ENCODE results near the gene C5orf15.

Gene C5orf15

DNA sequence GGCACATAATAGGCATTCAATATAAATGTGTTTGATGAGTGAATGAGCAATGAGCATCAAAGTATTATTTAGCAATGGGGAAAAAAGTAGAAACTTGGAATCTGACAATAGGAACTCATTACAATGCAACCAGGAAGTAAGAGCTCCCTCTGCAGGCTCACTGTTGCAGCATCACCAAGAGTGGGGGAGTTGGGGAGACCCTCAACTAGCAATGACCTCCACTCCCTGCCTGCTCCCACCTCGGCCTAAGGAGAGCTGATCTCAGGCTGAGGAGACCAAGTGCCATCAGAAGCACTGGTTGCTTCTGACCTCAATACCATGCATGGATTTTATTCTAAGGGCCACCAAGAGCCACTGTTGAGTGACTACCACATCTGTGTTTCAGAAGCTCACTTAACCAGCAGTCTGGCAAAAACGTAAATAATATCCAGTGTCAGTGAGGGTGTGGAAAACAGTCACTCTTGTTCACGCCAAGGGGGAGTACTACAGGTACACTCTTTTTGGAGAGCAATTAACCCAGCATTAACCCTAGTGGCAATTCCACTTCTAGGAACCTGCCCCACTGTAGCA lies 28.3 kb upstream of the C5orf15 start:
- TF ChIP-seq ZNF565 (CRISPR knock-in tag; conservative IDR thresholded peaks at IDR 0.05; ENCODE audit: low read depth): no peak
- no peak for TF ChIP-seq TOX (CRISPR knock-in tag; IDR thresholded peaks at IDR 0.05; ENCODE audit: borderline replicate concordance)
- TF ChIP-seq BACH2 (CRISPR knock-in tag; IDR thresholded peaks at IDR 0.05; ENCODE audit: borderline replicate concordance): no peak
- no peak for TF ChIP-seq ESRRG (CRISPR knock-in tag; IDR thresholded peaks at IDR 0.05)
- TF ChIP-seq, protein P1, sequence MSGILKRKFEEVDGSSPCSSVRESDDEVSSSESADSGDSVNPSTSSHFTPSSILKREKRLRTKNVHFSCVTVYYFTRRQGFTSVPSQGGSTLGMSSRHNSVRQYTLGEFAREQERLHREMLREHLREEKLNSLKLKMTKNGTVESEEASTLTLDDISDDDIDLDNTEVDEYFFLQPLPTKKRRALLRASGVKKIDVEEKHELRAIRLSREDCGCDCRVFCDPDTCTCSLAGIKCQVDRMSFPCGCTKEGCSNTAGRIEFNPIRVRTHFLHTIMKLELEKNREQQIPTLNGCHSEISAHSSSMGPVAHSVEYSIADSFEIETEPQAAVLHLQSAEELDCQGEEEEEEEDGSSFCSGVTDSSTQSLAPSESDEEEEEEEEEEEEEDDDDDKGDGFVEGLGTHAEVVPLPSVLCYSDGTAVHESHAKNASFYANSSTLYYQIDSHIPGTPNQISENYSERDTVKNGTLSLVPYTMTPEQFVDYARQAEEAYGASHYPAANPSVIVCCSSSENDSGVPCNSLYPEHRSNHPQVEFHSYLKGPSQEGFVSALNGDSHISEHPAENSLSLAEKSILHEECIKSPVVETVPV (CRISPR knock-in tag; IDR thresholded peaks at IDR 0.05): no peak
- TF ChIP-seq OSR1 (CRISPR knock-in tag; IDR thresholded peaks at IDR 0.05): no peak
- TF ChIP-seq PPARA (CRISPR knock-in tag; IDR thresholded peaks at IDR 0.05; ENCODE audit: borderline replicate concordance): no peak
- TF ChIP-seq SNAI2 (CRISPR knock-in tag; IDR thresholded peaks at IDR 0.05): no peak
- TF ChIP-seq, protein P2, sequence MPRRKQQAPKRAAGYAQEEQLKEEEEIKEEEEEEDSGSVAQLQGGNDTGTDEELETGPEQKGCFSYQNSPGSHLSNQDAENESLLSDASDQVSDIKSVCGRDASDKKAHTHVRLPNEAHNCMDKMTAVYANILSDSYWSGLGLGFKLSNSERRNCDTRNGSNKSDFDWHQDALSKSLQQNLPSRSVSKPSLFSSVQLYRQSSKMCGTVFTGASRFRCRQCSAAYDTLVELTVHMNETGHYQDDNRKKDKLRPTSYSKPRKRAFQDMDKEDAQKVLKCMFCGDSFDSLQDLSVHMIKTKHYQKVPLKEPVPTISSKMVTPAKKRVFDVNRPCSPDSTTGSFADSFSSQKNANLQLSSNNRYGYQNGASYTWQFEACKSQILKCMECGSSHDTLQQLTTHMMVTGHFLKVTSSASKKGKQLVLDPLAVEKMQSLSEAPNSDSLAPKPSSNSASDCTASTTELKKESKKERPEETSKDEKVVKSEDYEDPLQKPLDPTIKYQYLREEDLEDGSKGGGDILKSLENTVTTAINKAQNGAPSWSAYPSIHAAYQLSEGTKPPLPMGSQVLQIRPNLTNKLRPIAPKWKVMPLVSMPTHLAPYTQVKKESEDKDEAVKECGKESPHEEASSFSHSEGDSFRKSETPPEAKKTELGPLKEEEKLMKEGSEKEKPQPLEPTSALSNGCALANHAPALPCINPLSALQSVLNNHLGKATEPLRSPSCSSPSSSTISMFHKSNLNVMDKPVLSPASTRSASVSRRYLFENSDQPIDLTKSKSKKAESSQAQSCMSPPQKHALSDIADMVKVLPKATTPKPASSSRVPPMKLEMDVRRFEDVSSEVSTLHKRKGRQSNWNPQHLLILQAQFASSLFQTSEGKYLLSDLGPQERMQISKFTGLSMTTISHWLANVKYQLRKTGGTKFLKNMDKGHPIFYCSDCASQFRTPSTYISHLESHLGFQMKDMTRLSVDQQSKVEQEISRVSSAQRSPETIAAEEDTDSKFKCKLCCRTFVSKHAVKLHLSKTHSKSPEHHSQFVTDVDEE (CRISPR knock-in tag; IDR thresholded peaks at IDR 0.05): no peak
- TF ChIP-seq TCF4 (CRISPR knock-in tag; IDR thresholded peaks at IDR 0.05; ENCODE audit: borderline replicate concordance): no peak
- TF ChIP-seq ISL1 (CRISPR knock-in tag; IDR thresholded peaks at IDR 0.05): no peak
- ATAC-seq: peak; percentile 50

DNA sequence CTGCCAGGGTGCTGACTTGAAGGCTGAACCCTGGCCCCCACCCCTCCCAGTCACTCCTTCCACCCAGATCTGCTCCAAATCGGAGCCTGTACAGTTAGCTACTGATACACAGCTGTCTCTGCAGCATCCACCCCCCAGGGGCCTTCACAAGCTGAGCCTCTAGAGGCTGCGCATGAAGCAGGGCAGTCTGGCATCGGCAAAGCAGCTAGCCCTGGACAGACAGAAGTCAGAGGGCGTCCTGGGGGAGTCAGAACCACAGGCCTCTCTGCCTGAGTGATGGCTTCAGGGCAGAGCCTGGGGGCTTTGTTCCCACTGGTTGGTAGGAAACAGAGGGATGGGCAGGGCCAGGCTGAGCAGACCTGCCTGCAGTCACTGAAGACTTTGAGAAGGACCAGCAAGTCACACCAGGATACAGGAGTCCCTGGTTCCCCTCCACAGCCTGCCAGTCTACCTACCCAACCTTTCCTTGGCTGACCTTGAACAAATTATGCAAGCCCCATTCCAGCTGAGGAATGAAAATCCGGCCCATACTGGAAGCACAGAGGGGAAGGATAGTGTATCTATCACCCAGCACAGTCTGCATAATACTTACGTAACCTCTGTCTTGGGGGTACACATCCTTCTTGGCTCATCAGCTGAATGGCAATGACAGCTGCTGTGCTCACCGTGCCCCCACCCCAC lies 27.6 kb upstream of the C5orf15 start:
- ATAC-seq: 0 out of 3 replicates have a peak, but pooled peaks have one; percentile 6
- TF ChIP-seq ZC3H10 (CRISPR knock-in tag; IDR thresholded peaks at IDR 0.05) (no peak), ESRRG (CRISPR knock-in tag; IDR thresholded peaks at IDR 0.05) (no peak), RARB (CRISPR knock-in tag; IDR thresholded peaks at IDR 0.05) (no peak), ISL1 (CRISPR knock-in tag; IDR thresholded peaks at IDR 0.05) (no peak), BACH2 (CRISPR knock-in tag; IDR thresholded peaks at IDR 0.05; ENCODE audit: borderline replicate concordance) (no peak), ZNF70 (CRISPR knock-in tag; IDR thresholded peaks at IDR 0.05) (no peak), GLIS3 (CRISPR knock-in tag; IDR thresholded peaks at IDR 0.05) (no peak), OSR1 (CRISPR knock-in tag; IDR thresholded peaks at IDR 0.05) (no peak), SNAI2 (CRISPR knock-in tag; IDR thresholded peaks at IDR 0.05) (no peak), ARNTL (CRISPR knock-in tag; IDR thresholded peaks at IDR 0.05; ENCODE audit: borderline replicate concordance, low read depth) (no peak), TCF4 (CRISPR knock-in tag; IDR thresholded peaks at IDR 0.05; ENCODE audit: borderline replicate concordance) (no peak), PPARA (CRISPR knock-in tag; IDR thresholded peaks at IDR 0.05; ENCODE audit: borderline replicate concordance) (no peak), ZNF8 (CRISPR knock-in tag; IDR thresholded peaks at IDR 0.05) (no peak), ZFP3 (CRISPR knock-in tag; IDR thresholded peaks at IDR 0.05) (no peak)
- TF ChIP-seq, protein P3, sequence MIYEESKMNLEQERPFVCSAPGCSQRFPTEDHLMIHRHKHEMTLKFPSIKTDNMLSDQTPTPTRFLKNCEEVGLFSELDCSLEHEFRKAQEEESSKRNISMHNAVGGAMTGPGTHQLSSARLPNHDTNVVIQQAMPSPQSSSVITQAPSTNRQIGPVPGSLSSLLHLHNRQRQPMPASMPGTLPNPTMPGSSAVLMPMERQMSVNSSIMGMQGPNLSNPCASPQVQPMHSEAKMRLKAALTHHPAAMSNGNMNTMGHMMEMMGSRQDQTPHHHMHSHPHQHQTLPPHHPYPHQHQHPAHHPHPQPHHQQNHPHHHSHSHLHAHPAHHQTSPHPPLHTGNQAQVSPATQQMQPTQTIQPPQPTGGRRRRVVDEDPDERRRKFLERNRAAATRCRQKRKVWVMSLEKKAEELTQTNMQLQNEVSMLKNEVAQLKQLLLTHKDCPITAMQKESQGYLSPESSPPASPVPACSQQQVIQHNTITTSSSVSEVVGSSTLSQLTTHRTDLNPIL (CRISPR knock-in tag; IDR thresholded peaks at IDR 0.05; ENCODE audit: low read depth): no peak
- TF ChIP-seq, protein P4, sequence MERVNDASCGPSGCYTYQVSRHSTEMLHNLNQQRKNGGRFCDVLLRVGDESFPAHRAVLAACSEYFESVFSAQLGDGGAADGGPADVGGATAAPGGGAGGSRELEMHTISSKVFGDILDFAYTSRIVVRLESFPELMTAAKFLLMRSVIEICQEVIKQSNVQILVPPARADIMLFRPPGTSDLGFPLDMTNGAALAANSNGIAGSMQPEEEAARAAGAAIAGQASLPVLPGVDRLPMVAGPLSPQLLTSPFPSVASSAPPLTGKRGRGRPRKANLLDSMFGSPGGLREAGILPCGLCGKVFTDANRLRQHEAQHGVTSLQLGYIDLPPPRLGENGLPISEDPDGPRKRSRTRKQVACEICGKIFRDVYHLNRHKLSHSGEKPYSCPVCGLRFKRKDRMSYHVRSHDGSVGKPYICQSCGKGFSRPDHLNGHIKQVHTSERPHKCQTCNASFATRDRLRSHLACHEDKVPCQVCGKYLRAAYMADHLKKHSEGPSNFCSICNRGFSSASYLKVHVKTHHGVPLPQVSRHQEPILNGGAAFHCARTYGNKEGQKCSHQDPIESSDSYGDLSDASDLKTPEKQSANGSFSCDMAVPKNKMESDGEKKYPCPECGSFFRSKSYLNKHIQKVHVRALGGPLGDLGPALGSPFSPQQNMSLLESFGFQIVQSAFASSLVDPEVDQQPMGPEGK (CRISPR knock-in tag; IDR thresholded peaks at IDR 0.05; ENCODE audit: borderline replicate concordance): no peak
- TF ChIP-seq, protein P5, sequence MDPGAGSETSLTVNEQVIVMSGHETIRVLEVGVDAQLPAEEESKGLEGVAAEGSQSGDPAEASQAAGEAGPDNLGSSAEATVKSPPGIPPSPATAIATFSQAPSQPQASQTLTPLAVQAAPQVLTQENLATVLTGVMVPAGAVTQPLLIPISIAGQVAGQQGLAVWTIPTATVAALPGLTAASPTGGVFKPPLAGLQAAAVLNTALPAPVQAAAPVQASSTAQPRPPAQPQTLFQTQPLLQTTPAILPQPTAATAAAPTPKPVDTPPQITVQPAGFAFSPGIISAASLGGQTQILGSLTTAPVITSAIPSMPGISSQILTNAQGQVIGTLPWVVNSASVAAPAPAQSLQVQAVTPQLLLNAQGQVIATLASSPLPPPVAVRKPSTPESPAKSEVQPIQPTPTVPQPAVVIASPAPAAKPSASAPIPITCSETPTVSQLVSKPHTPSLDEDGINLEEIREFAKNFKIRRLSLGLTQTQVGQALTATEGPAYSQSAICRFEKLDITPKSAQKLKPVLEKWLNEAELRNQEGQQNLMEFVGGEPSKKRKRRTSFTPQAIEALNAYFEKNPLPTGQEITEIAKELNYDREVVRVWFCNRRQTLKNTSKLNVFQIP (CRISPR knock-in tag; IDR thresholded peaks at IDR 0.05; ENCODE audit: borderline replicate concordance, low read depth): no peak
- TF ChIP-seq, protein P1 (CRISPR knock-in tag; IDR thresholded peaks at IDR 0.05): no peak
- TF ChIP-seq, protein P2 (CRISPR knock-in tag; IDR thresholded peaks at IDR 0.05): no peak
